NT2/D1 (cell line): ENCODE data around the gene WNT1.

ENCODE experiments used
- YY1 ChIP-seq: IDR thresholded peaks from 2 replicates; pipeline ENCODE4 v1.6.1; 2011; ENCODE audit not compliant: insufficient read length, insufficient read depth
- ZNF274 ChIP-seq: IDR thresholded peaks from 2 replicates; pipeline ENCODE4 v1.6.1; 2011; ENCODE audit warnings: mild to moderate bottlenecking, low read depth, low read length

- no peak for TF ChIP-seq YY1
- TF ChIP-seq ZNF274 = no peak
These were observed 52.8 kb downstream of the WNT1 start for GRCh38 chr12:49030714-49031572.
